Lower lobe of right lung (tissue), 2 donors: ENCODE results near the gene UNC45A. TPM values are rescaled to one million over a fixed set of nuclear protein-coding genes. Genes with fewer than 3 reads are reported as not detected.

Experiments used
- ATAC-seq, 2 donors: fragments of 200-7000 bp; cut with Tn5 transposase; one replicate each; pipeline ENCODE4 v1.9.1; 2020 to 2022; ENCODE audit warnings: mild to moderate bottlenecking in 2 of 2, moderate library complexity in 2 of 2
- DNase-seq: peaks from one replicate; pipeline ENCODE4 v3.0.0-alpha.2; 2020
- H3K27ac ChIP-seq: fragments of 200-600 bp; one replicate; pipeline ENCODE4 v1.8.0; 2022
- H3K27me3 ChIP-seq: fragments of 200-600 bp; one replicate; pipeline ENCODE4 v1.8.0; 2022; ENCODE audit warnings: low read depth
- H3K36me3 ChIP-seq: fragments of 200-600 bp; one replicate; pipeline ENCODE4 v1.8.0; 2022; ENCODE audit warnings: mild to moderate bottlenecking
- H3K4me1 ChIP-seq: fragments of 200-600 bp; one replicate; pipeline ENCODE4 v1.8.0; 2022
- H3K4me3 ChIP-seq: fragments of 200-600 bp; one replicate; pipeline ENCODE4 v1.8.0; 2022; ENCODE audit warnings: mild to moderate bottlenecking
- H3K9me3 ChIP-seq: fragments of 200-600 bp; one replicate; pipeline ENCODE4 v1.8.0; 2022
- CTCF ChIP-seq: fragments of 200-600 bp; IDR thresholded peaks from one replicate; pipeline ENCODE4 v1.8.0; 2022; ENCODE audit warnings: antibody characterized with exemption, mild to moderate bottlenecking
- intact Hi-C: fragments of 100-400 bp; cut with DNase I; formaldehyde crosslinking; loops from one replicate; pipeline ENCODE4 v1.11.0; 2022
- total RNA-seq: library from RNA; stranded (reverse); fragmentation: NEBNext Ultra II Directional; extraction: Animal tissue kit (Norgen Biotek cat#: 25700); gene quantifications from one replicate; pipeline ENCODE4 v1.2.1, GENCODE V29; 2021
- donor health status: DM: no; HTN: yes; CAD: no; lungs with severe emphysema.

Gene UNC45A
- total RNA-seq, 1 donor from 2014 or later = 50.4 TPM

GRCh38 chr15:90947577-90948357 lies 12.7 kb downstream of the UNC45A start:
- no peak for TF ChIP-seq CTCF

DNA sequence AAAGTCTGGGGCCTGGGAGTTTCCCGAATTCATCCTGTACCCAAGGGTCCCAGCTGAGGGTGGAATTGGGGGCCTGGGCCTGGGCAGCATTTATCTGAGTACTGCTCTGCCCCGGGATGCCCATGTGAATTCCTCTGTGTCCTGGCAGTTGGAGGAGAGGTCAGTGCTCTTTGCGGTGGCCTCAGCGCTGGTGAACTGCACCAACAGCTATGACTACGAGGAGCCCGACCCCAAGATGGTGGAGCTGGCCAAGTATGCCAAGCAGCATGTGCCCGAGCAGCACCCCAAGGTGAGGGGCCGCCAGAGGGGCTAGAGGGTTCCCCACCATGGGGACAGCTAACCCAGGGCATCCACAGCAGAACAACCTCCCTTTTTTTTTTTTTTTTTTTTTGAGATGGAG lies 13.4 kb downstream of the UNC45A start:
- H3K4me3 ChIP-seq = no peak overlapping the region
- H3K27me3 ChIP-seq = no peaks in the 10 kb centered on the region
- intact Hi-C loops = no loop called here
- no peaks in the 10 kb centered on the region for H3K9me3 ChIP-seq
- ATAC-seq (no peak), DNase-seq (no peak)
- H3K4me1 ChIP-seq = no peaks in the 10 kb centered on the region
- peaks cover 99% of the 10 kb centered on the region for H3K36me3 ChIP-seq
- no peak for TF ChIP-seq CTCF
- H3K27ac ChIP-seq = no peak overlapping the region

More at GRCh38 chr15:90947577-90948357, 12.7 kb downstream of the UNC45A start:
- intact Hi-C loops = no loop called here
- Histone ChIP-seq H3K4me1 (no peaks in the 10 kb centered on the region), H3K36me3 (peaks cover 99% of the 10 kb centered on the region), H3K27ac (no peak overlapping the region), H3K9me3 (no peaks in the 10 kb centered on the region), H3K4me3 (no peak overlapping the region), H3K27me3 (no peaks in the 10 kb centered on the region)
- no peak for ATAC-seq
- no peak for DNase-seq

DNA sequence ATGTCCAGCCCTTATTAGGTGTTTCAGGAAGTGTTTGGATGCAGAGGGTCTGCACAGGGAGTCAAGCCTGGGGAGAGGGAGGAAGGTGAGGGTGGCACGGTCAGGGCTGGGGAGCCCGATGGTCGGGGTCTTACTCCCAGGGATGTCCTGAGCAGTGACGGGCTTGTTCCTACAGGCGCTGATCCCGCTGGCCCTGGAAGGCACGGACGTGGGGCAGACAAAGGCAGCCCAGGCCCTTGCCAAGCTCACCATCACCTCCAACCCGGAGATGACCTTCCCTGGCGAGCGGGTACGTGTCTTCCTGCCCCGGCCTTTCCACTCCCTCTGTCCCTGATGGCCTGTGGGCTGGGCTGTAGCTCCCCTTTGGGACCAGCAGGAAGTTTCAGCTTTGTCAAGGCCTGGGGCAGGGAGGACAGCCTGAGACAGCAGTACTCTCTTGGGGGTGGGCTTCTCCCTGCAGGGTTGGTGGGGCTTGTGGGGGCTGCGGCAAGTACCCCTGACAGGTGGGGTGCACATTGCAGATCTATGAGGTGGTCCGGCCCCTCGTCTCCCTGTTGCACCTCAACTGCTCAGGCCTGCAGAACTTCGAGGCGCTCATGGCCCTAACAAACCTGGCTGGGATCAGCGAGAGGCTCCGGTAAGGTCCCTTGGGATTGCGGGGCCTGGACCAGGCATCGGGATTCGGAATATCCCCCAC lies 15.0 kb downstream of the UNC45A start:
- peaks cover 2% of the 10 kb centered on the region for H3K4me1 ChIP-seq
- no peak for ATAC-seq
- intact Hi-C loops = no loop called here
- TF ChIP-seq CTCF = no peak
- DNase-seq = no peak
- H3K4me3 ChIP-seq = no peak overlapping the region
- no peak overlapping the region for H3K27ac ChIP-seq
- H3K27me3 ChIP-seq = no peaks in the 10 kb centered on the region
- peaks cover 85% of the 10 kb centered on the region for H3K36me3 ChIP-seq
- H3K9me3 ChIP-seq = no peaks in the 10 kb centered on the region

GRCh38 chr15:90950676-90951075 lies 15.6 kb downstream of the UNC45A start:
- Histone ChIP-seq H3K36me3 (peaks cover 80% of the 10 kb centered on the region), H3K9me3 (no peaks in the 10 kb centered on the region), H3K27me3 (no peaks in the 10 kb centered on the region), H3K4me1 (peaks cover 8% of the 10 kb centered on the region), H3K4me3 (no peak overlapping the region), H3K27ac (no peak overlapping the region)
- intact Hi-C loops = no loop called here
- no peak for DNase-seq
- no peak for TF ChIP-seq CTCF
- ATAC-seq = no peak

- ATAC-seq (no peak), DNase-seq (no peak)
- no peaks in the 10 kb centered on the region for H3K27me3 ChIP-seq
- intact Hi-C loops = no loop called here
- no peaks in the 10 kb centered on the region for H3K9me3 ChIP-seq
- TF ChIP-seq CTCF = no peak
- H3K4me3 ChIP-seq = no peak overlapping the region
- H3K27ac ChIP-seq = no peak overlapping the region
- peaks cover 60% of the 10 kb centered on the region for H3K36me3 ChIP-seq
- H3K4me1 ChIP-seq = peaks cover 31% of the 10 kb centered on the region
Observed at GRCh38 chr15:90952901-90953677, 18.0 kb downstream of the UNC45A start.
